GM12878 (cell line): ENCODE results near the gene SPINK6. TPM values are rescaled to one million over a fixed set of nuclear protein-coding genes. Genes with fewer than 3 reads are reported as not detected.

Experiments
- ATAC-seq: fragments of 200-7000 bp; cut with Tn5 transposase; 3 replicates; pipeline ENCODE4 v1.9.1; 2020; ENCODE audit warnings: mild to moderate bottlenecking, moderate library complexity
- BruUV-seq: library from RNA; stranded (reverse); fragments of 400-500 nt; replicated peaks from 2 replicates; lab custom pipeline; 2021; lab: Mats Ljungman, UMichigan
- CTCF ChIA-PET: fragments of 300-600 bp; sonication (Branson Sonifier 250); formaldehyde crosslinking; extraction: SDS; loops from one replicate; lab custom pipeline; 2021; ENCODE audit warnings: inconsistent platforms; lab: Yijun Ruan, JAX
- POLR2A ChIA-PET: fragments of 350-600 bp; formaldehyde crosslinking; extraction: SDS; loops from one replicate; lab custom pipeline; 2021; ENCODE audit warnings: inconsistent platforms; lab: Charles Lee
- RAD21 ChIA-PET: fragments of 300-600 bp; sonication (Branson Sonifier 250); formaldehyde crosslinking; loops from one replicate; lab custom pipeline; 2023; ENCODE audit warnings: antibody characterized with exemption; ENCODE audit not compliant: unreplicated experiment; lab: Charles Lee
- SMC1A ChIA-PET: fragments of 300-600 bp; sonication (Branson Sonifier 250); formaldehyde crosslinking; loops from one replicate; lab custom pipeline; 2023; ENCODE audit not compliant: unreplicated experiment, uncharacterized antibody; lab: Charles Lee
- DNase-seq: peaks from one replicate; pipeline ENCODE4 v3.0.0-alpha.2; 2011; ENCODE audit warnings: low read depth, low spot score
- FAIRE-seq: peaks from 3 replicates; lab custom pipeline; 2011; peaks lifted over from hg19 to GRCh38; lab: Jason Lieb, UNC
- H2AFZ ChIP-seq: 2 replicates; pipeline ENCODE4 v1.6.0; 2011; ENCODE audit warnings: low read depth, low read length, control low read depth; ENCODE audit not compliant: control insufficient read depth
- H3K27ac ChIP-seq: 2 replicates; pipeline ENCODE4 v1.5.1; 2011; ENCODE audit warnings: control low read depth; ENCODE audit not compliant: control insufficient read depth, insufficient read depth
- H3K27me3 ChIP-seq, 2 experiments: replicated peaks in 1 of 2; 2 replicates each; pipeline versions ENCODE4 v1.6.0 to v1.6.1; 2011; ENCODE audit warnings: low read length in 1 of 2; ENCODE audit not compliant: control insufficient read depth in 2 of 2, insufficient read depth in 2 of 2
- H3K36me3 ChIP-seq, 2 experiments: 2 replicates each; pipeline ENCODE4 v1.5.1; 2011; ENCODE audit warnings: low read length in 1 of 2; ENCODE audit not compliant: control insufficient read depth in 2 of 2, insufficient read depth in 2 of 2
- H3K4me1 ChIP-seq: 2 replicates; pipeline ENCODE4 v1.6.1; 2011; ENCODE audit warnings: mild to moderate bottlenecking, low read length, moderate library complexity, mixed read lengths; ENCODE audit not compliant: control insufficient read depth, insufficient read depth
- H3K4me2 ChIP-seq: 2 replicates; pipeline ENCODE4 v1.6.0; 2011; ENCODE audit warnings: control low read depth; ENCODE audit not compliant: control insufficient read depth, insufficient read depth
- H3K4me3 ChIP-seq: fragments of 200-600 bp; sonication (generic); 2 replicates; pipeline ENCODE4 v1.5.1; 2016
- H3K79me2 ChIP-seq: 2 replicates; pipeline ENCODE4 v1.6.0; 2011; ENCODE audit warnings: low read length; ENCODE audit not compliant: control insufficient read depth, insufficient read depth
- H3K9ac ChIP-seq: 2 replicates; pipeline ENCODE4 v1.8.0; 2011; ENCODE audit warnings: low read length, control low read depth, mixed read lengths; ENCODE audit not compliant: control insufficient read depth, insufficient read depth
- H3K9me3 ChIP-seq: replicated peaks from 3 replicates; pipeline ENCODE4 v1.5.1; 2011; ENCODE audit warnings: mild to moderate bottlenecking, low read length; ENCODE audit not compliant: control insufficient read depth, insufficient read depth
- H4K20me1 ChIP-seq: 2 replicates; pipeline ENCODE4 v1.6.0; 2011; ENCODE audit not compliant: control insufficient read depth, insufficient read depth
- CHD4 ChIP-seq: fragments of 200-600 bp; sonication (generic); IDR thresholded peaks from 2 replicates; pipeline ENCODE4 v1.6.1; 2016; ENCODE audit warnings: mild to moderate bottlenecking
- IRF3 ChIP-seq: fragments of 450-650 bp; IDR thresholded peaks from 2 replicates; pipeline ENCODE4 v1.6.1; 2014; ENCODE audit warnings: mild to moderate bottlenecking
- PAX8 ChIP-seq: fragments of 450-650 bp; IDR thresholded peaks from 2 replicates; pipeline ENCODE4 v1.6.1; 2017; ENCODE audit warnings: mild to moderate bottlenecking, moderate library complexity
- RELA ChIP-seq: fragments of 450-650 bp; IDR thresholded peaks from 2 replicates; pipeline ENCODE4 v1.8.0; 2014; ENCODE audit warnings: borderline replicate concordance; ENCODE audit not compliant: partially characterized antibody
- TAF1 ChIP-seq: IDR thresholded peaks from 2 replicates; pipeline ENCODE4 v1.6.1; 2011; ENCODE audit warnings: mild to moderate bottlenecking, low read depth, low read length, borderline replicate concordance
- WGBS: methylation state at CpG from one replicate; pipeline ENCODE4 v1.1.6; 2016; ENCODE audit warnings: low lambda C conversion rate; ENCODE audit not compliant: insufficient replicate concordance, insufficient coverage; ENCODE audit errors: missing lambda C conversion rate; 5-methylcytosine and 5-hydroxymethylcytosine counted together
- in situ Hi-C: fragments of 300-500 bp; cut with MboI; formaldehyde crosslinking; loops from 9 replicates; pipeline ENCODE4 v1.14.3; 2018; ENCODE audit warnings: mixed read lengths
- intact Hi-C: fragments of 100-400 bp; cut with micrococcal nuclease; formaldehyde crosslinking; loops from one replicate; pipeline ENCODE4 v1.14.2; 2022; ENCODE audit not compliant: unreplicated experiment
- polyA plus RNA-seq, 11 experiments: library from polyadenylated mRNA; depleted of rRNA in 4 of 11; unstranded in 6 of 11; stranded (reverse) in 5 of 11; fragments of >200 nt; fragmentation: Nextera tagmentation in 4 of 11; fragmentation: Illumina TruSeq in 1 of 11; extraction: Ambion mirVana in 4 of 11; extraction: Trizol in 1 of 11; gene quantifications; 1 replicate in 1 of 11; 2 replicates in 10 of 11; pipeline versions ENCODE4 v1.2.1 to v1.2.3, GENCODE V29; 2011 to 2016; ENCODE audit warnings: inconsistent platforms in 2 of 11, missing spikeins in 2 of 11, low read depth in 1 of 11
- total RNA-seq, 4 experiments: library from RNA; depleted of rRNA in 3 of 4; stranded (reverse); fragments of >200 nt in 3 of 4; fragmentation: Illumina TruSeq in 1 of 4; extraction: Trizol in 1 of 4; gene quantifications; 2 replicates each; pipeline versions ENCODE4 v1.2.1 to v1.2.3, GENCODE V29; 2013 to 2021

SPINK6 gene
- total and polyA plus RNA-seq, 10 of the 15 experiments (the other 5 are each of a cell fraction or from before 2014, with no cell fraction given), result not detected

GRCh38 chr5:148209151-148209770, 6.4 kb downstream of the SPINK6 start:
- Histone ChIP-seq H3K27me3 (no peaks in the 10 kb centered on the region), H3K4me1 (no peaks in the 10 kb centered on the region), H3K79me2 (no peaks in the 10 kb centered on the region), H3K4me2 (no peak overlapping the region), H4K20me1 (no peaks in the 10 kb centered on the region), H2AFZ (no peak overlapping the region), H3K4me3 (no peak overlapping the region), H3K27ac (no peak overlapping the region), H3K9ac (no peak overlapping the region), H3K36me3 (no peaks in the 10 kb centered on the region), H3K9me3 (no peaks in the 10 kb centered on the region)
- WGBS, result 0% methylated on average over 3 of the region's 3 CpGs
- DNase-seq, result no peak
- ChIA-PET SMC1A (interaction anchor here (0.7 kb wide), 1 partner anchor 11 kb away, joined by 3 read pairs; no protein-coding TSS in a partner anchor), POLR2A (no interaction called here), CTCF (interaction anchor here (0.6 kb wide), 1 partner anchor 165 kb away, joined by 3 read pairs; no protein-coding TSS in a partner anchor), RAD21 (no interaction called here)
- BruUV-seq, result no TSS peak
- in situ Hi-C loops (no loop called here), intact Hi-C loops (no loop called here)
- no peak for FAIRE-seq
- TF ChIP-seq RELA, result no peak
- ATAC-seq, result no peak

- Histone ChIP-seq H3K27ac (no peak overlapping the region), H3K9me3 (no peaks in the 10 kb centered on the region), H3K79me2 (no peaks in the 10 kb centered on the region), H3K4me1 (no peaks in the 10 kb centered on the region), H3K9ac (no peak overlapping the region), H4K20me1 (no peaks in the 10 kb centered on the region), H3K27me3 (no peaks in the 10 kb centered on the region), H3K4me3 (no peak overlapping the region)
- ChIA-PET POLR2A (no interaction called here), RAD21 (no interaction called here)
- no peak for ATAC-seq
- in situ Hi-C loops, result no loop called here
- TF ChIP-seq IRF3, result no peak
- no peak for TF ChIP-seq PAX8
- TF ChIP-seq TAF1, result no peak
- TF ChIP-seq CHD4, result no peak
- TF ChIP-seq, all 136 proteins: peak for 0
- WGBS, result 88% methylated on average over 1 of the region's 1 CpG
- SMC1A ChIA-PET, result no interaction called here
- Histone ChIP-seq H2AFZ (no peak overlapping the region), H3K36me3 (no peaks in the 10 kb centered on the region), H3K4me2 (no peak overlapping the region)
- intact Hi-C loops, result no loop called here
- DNase-seq, result no peak
- CTCF ChIA-PET, result interaction anchor here (0.6 kb wide), 1 partner anchor 528 kb away, joined by 3 read pairs; no protein-coding TSS in a partner anchor
- no TSS peak for BruUV-seq
- FAIRE-seq, result no peak
Observed at GRCh38 chr5:148214665-148215185, 11.9 kb downstream of the SPINK6 start.
